ENCODE results near the gene C13orf46.
"Not testable (repeated sequence)": the region's sequence is repeated elsewhere in the genome, so short reads cannot be mapped to it uniquely, and the experiment has no call there.

C13orf46 gene

DNA sequence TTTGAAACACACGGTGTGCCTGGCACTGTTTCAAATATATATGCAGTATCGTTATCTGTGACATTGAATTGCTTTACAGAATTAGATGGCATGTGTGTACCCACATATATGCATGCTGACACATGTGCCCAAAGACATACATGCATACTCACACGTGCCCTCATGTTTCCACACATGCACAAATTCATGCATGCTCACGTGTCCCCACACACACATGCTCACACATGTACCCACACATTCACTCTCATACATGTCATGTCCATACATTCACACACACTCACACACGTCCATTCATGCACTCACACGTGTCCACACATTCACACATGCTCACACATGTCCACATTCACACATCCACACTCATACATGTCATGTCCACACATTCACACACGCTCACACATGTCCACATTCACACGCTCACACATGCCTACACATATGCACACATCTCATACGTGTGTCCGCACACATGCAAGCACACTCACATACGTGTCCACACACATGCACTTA is 17.9 kb upstream of the C13orf46 start:
- H3K4me3 ChIP-seq (ENCODE audit: low read length) = no peak overlapping the region
- no peak for TF ChIP-seq ZNF274 (IDR thresholded peaks at IDR 0.05; ENCODE audit: low read depth, low read length)

DNA sequence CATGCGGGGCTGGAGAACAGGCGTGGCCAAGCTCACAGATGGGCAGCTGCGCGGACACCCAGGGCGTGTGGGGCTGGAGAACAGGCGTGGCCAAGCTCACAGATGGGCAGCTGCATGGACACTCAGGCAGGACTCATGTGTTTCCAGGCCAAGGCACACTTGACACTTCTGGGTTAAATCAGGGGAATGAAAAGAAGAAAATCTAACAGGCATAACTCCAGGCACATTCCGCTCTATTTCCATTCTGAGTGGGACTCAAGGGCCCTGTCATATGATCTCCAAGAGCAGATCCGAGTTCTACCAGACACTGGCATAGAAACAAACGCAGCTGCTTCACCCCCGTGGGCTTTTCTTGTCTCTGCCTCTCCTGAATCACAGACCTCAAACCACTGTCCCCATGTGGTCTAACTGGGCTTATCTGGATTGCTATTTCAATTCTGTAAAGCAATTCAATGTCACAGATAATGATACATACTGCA is 17.4 kb upstream of the C13orf46 start:
- H3K4me3 ChIP-seq (ENCODE audit: low read length) = no peak overlapping the region
- TF ChIP-seq ZNF274 (IDR thresholded peaks at IDR 0.05; ENCODE audit: low read depth, low read length) = no peak

DNA sequence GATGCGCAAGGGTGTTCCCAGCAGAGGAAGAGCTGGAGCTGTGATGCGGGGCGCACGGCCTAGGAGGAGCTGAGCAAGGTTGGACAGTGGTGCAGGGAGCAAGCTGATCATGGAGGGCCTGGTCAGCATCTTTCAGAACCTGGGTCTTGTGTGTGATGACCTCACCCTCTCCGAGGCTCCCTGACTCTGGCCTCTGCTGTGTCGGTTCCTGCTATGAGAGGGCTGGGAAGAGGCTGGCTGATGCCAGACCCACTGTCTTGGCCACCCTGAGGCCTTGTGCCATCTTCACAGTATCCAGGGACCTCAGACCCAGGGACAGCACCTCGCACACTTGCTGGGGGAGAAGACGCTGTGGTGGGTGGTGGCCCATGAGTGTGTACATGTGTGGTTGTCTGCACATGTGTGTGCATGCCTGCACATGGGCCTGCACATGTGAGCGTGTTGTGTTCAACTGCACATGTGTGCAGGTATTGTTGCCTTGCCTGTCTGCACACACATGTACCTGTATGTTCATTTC is 16.5 kb upstream of the C13orf46 start:
- H3K4me3 ChIP-seq (ENCODE audit: low read length) = no peak overlapping the region
- no peak for TF ChIP-seq ZNF274 (IDR thresholded peaks at IDR 0.05; ENCODE audit: low read depth, low read length)

DNA sequence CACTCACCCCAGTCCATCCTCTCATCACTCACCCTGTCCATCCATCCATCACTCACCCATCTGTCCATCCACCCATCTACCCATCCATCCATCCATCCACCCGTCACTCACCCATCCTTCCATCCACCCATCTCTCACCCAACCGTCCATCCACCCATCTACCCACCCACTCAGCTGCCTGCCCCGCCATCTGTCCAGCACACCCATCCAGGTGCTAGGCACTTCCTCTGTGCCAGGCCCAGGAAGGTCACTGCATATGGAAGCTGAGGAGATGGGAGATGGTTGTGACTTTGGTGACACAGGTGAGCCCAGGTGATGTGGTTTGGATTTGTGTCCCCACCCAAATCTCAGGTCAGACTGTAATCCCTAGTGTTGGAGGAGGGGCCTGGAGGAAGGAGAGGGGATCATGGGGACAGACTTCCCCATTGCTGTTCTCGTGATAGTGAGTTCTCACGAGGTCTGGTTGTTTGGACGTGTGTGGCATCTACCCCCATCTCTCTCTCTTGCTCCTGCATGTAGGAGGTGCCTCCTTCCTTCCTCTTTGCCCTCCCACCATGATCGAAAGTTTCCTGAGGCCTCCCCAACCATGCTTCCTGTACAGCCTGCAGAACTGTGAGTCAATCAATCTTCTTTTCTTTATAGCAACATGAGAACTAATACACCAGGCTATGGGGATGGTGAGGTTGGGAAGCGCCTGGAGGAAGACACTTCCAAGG is 15.9 kb upstream of the C13orf46 start:
- no peak for TF ChIP-seq ZNF274 (IDR thresholded peaks at IDR 0.05; ENCODE audit: low read depth, low read length)
- no peak overlapping the region for H3K4me3 ChIP-seq (ENCODE audit: low read length)

DNA sequence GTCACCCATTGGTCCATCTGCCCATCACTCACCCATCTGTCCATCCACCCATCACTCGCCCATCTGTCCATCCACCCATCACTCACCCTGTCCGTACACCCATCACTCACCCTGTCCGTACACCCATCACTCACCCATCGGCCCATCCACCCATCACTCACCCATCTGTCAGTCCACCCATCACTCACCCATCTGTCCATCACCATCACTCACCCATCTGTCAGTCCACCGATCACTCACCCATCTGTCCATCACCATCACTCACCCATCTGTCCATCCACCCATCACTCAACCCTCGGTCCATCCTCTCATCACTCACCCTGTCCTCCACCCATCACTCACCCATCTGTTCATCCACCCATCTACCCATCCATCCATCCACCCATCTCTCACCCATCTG is 15.0 kb upstream of the C13orf46 start:
- not testable (repeated sequence) for H3K4me3 ChIP-seq (ENCODE audit: low read length)

DNA sequence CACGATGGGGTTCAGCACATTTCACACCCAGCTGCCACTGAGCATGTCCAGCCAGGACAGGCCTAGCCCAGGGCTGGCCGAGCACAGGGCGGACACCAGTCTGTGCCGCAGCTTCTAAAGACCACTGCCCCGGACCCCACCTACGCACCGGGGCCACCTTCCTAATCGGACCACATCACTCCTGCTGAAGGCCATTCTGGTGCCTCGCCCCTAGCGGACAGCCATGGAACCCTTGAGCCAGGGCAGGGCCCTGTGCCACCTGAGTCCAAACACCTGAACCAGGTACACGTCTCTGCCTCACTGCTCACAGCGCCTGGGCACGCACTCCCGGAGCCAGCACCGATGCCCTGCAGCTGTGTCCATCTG is 8.4 kb upstream of the C13orf46 start:
- no peak overlapping the region for H3K4me3 ChIP-seq (ENCODE audit: low read length)
- no peak for TF ChIP-seq ZNF274 (IDR thresholded peaks at IDR 0.05; ENCODE audit: low read depth, low read length)

DNA sequence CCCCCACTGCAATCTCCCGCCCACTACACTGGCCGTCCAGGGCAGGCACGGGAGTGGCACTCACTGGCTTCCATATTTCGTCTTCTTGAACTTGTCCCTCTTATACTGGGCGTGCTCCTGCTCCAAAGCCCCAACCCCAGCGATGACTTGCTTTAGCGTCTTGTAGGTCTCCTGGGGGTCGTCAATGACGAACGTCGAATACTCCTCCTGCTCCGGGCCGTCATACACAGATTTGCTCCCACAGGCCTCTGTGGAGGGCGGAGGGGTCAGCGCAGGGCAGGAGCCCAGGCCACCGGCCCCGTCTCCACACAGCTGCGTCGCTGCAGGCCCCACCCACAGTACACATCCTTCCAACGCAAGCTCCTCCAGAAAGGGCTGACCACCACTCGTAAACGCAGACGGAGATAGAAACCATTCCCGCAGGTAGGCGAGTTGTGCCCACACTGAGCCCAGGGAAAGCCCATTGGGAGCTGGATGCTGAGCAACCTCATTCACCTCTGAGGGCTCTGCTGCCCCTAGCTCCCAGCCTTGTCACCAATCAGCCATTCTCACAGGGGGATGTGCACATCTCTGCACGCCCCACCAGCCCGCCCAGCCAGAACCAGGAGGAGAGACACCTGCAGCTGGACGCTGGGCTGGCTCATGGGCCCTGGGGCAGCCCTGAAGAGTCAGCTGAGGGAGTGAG is 7.9 kb upstream of the C13orf46 start:
- no peak overlapping the region for H3K4me3 ChIP-seq (ENCODE audit: low read length)
- no peak for TF ChIP-seq ZNF274 (IDR thresholded peaks at IDR 0.05; ENCODE audit: low read depth, low read length)

DNA sequence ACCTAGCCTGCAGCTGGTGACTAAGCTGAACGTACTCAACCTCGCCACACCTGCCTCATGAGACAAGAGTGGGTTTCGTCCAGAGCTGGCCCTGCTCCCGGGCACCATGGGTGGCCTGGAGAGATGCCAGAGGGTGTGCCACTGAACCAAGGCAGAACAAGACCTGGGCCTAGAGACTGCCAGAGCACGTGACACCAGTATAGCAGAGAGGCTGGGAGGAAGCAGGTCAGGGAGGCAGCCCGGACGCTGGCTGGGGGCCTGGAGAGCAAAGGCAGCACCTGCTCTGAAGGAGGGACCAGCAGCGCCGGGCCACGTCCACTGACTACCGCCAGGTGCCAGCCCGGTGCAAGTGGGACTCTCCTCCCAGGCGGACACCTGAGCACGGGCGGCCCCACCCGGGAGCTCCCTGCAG is 7.3 kb upstream of the C13orf46 start:
- no peak overlapping the region for H3K4me3 ChIP-seq (ENCODE audit: low read length)
- TF ChIP-seq ZNF274 (IDR thresholded peaks at IDR 0.05; ENCODE audit: low read depth, low read length) = no peak

DNA sequence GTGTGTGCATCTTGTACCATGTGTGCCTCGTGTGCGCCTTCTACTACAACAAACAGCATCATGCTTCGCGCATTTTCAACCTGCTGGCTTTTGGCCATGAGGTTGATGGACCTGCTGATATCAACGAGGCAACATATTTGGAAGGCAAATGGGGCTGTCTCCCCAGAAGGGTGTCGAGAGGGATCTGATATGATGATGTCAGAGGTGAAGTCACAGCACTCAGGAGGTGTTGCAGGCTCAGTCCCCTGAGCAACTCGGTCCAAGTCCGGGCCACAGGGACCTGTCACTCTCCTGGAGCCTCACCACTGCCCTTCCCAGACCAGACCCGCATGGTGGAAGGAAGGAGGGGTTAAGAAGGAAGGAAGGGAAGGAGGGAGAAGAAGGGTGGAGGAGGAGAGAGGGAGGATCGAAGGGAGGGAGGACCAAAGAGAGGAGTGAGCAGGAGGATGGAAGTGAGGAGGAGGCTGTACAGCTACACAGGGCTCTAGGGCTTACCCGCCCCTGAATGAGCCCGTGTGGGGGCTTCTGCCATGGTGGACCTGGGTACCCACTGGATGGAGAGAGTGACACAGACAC is 6.7 kb upstream of the C13orf46 start:
- H3K4me3 ChIP-seq (ENCODE audit: low read length) = no peak overlapping the region
- no peak for TF ChIP-seq ZNF274 (IDR thresholded peaks at IDR 0.05; ENCODE audit: low read depth, low read length)

DNA sequence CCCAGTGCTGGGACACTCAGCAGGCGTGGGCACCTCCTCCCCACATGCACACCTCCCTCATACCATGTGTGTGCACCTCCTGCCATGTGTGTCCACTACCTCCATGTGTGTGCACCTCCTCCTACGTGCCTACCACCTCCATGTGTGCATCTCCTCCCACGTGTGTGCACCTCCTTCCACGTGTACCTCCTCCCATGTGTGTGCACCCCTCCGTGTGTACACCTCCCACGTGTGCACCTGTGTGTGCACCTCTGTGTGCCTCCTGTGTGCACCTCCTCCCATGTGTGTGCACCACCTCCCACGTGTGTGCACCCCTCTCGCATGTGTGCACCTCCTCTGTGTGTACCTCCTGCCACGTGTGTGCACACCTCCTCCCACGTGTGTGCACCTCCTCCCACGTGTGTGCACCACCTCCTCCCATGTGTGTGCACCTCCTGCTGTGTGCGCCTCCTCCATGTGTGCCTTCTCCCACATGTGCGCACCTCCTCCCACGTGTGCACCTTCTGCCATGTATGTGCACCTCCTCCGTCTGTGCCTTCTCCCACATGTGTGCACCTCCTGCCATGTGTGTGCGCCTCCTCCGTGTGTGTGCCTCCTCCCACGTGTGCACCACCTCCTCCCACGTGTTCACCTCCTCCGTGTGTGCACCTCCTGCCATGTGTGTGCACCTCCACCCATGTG is 6.1 kb upstream of the C13orf46 start:
- TF ChIP-seq ZNF274 (IDR thresholded peaks at IDR 0.05; ENCODE audit: low read depth, low read length) = no peak

DNA sequence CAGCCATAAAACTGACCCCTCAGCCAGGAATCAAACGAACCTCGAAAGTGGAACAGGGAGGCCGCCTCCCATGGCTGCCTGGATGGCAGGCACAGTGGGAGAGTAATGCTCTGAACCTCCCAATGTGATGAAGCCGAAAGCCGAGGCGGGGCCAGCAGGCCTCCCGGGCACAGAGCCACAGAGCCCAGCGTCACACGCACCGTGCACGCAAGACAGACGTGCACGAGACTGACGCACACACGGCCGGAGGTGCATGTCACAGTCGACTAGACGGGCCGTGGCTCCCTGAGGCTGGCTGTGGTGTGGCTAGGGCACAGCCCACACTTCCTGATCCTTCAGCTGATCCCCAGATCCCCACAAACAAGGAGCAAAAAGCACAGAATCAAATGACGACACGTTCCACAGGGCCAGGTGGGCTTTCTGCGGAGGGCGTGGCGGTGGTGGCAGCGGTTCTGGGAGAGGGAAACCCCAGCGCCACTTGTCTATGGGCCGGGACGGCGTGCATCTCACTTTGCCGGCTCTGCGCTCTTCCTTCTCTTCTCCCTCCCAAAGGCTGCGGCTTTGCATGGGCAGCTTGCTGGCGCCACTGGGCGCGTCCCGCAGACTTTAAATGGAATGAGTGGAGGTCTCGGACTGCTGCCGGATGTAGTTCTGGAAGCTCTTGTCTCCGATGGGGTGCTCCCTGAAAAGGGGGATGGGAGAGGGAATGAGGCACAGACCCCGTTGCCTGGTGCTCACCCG is 5.0 kb upstream of the C13orf46 start:
- no peak for TF ChIP-seq ZNF274 (IDR thresholded peaks at IDR 0.05; ENCODE audit: low read depth, low read length)
- no peak overlapping the region for H3K4me3 ChIP-seq (ENCODE audit: low read length)

More for the DNA sequence above, 6.1 kb upstream of the C13orf46 start:
- H3K4me3 ChIP-seq (ENCODE audit: low read length) = no peak overlapping the region

DNA sequence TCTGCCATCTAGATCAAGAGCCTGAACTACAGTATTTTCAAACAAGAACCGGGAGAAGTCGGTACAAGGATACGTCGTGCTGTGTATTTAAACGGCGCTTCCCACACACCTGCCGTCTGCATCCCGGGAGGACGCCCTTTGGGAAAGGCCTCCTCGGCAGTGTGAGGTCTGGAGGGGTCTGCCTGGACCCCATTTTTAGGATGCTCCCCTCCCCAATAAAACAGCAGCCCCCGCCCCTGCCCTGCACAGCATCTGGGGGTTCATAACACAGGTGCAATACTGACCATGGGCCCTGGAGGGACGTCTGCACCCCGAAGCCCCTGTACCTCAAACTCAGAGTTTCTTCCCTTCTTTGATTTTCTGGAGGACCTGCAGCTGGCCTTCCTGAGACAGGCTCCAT is 4.1 kb upstream of the C13orf46 start:
- TF ChIP-seq ZNF274 (IDR thresholded peaks at IDR 0.05; ENCODE audit: low read depth, low read length) = no peak

More for the DNA sequence above, 4.1 kb upstream of the C13orf46 start:
- no peak overlapping the region for H3K4me3 ChIP-seq (ENCODE audit: low read length)

All from GM08714 (cell line).